ENCODE measurements around the gene SURF1. TPM values are rescaled to one million over a fixed set of nuclear protein-coding genes. Genes with fewer than 3 reads are reported as not detected.

The SURF1 gene
- total RNA-seq, 1 experiment from 2014 or later, result 57.7 TPM

DNA sequence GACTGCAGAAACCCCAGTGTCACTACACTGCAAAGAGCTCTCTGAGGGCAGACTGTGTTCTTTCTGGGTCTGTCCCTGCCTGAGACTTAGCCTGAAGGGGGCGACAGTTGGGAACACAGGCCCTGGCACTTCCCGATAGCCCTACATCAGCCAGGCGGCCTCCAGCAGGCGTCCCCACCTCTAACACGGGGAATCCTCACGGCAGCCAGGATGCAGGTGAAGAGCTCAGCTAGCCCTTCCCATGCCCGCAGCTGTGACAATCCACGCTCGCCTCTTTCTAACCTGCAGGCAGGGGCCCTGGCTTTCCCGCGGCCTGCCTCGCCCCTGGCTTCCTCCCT is 14.2 kb downstream of the SURF1 start:
- DNase-seq, result no peak
- no TSS peak for BruUV-seq (replicated peaks)
- H3K79me2 ChIP-seq (ENCODE audit: low read depth), result peaks cover 21% of the 10 kb centered on the region
- TF ChIP-seq CTCF (conservative IDR thresholded peaks at IDR 0.05) (no peak), EZH2 (IDR thresholded peaks at IDR 0.05; ENCODE audit: low read depth) (no peak)
- peaks cover 6% of the 10 kb centered on the region; the same call in 1 of the 2 replicates for H3K4me1 ChIP-seq (replicated peaks; ENCODE audit: insufficient read depth)
- H3K9me2 ChIP-seq (ENCODE audit: insufficient read depth), result no peaks in the 10 kb centered on the region
- no peak overlapping the region for H2AFZ ChIP-seq
- H3K27me3 ChIP-seq (ENCODE audit: insufficient read depth, low read depth), result no peaks in the 10 kb centered on the region
- H4K20me1 ChIP-seq (ENCODE audit: insufficient read depth), result peaks cover 8% of the 10 kb centered on the region
- H3K4me3 ChIP-seq, result no peak overlapping the region
- H3K9me3 ChIP-seq (ENCODE audit: insufficient read depth, low read depth), result no peaks in the 10 kb centered on the region
- ChIA-PET POLR2A (ENCODE audit: unreplicated experiment) (no interaction called here), CTCF (no interaction called here)
- H3K27ac ChIP-seq, result no peak overlapping the region
- H3K36me3 ChIP-seq (ENCODE audit: low read depth), result no peaks in the 10 kb centered on the region; the same call in 1 of the 2 replicates
- intact Hi-C loops (cut with micrococcal nuclease; ENCODE audit: unreplicated experiment), result no loop called here
- peaks cover 4% of the 10 kb centered on the region; the same call in 1 of the 2 replicates for H3F3A ChIP-seq (ENCODE audit: insufficient read depth, low read depth)
- H3K4me2 ChIP-seq, result no peak overlapping the region

- intact Hi-C loops (cut with micrococcal nuclease; ENCODE audit: unreplicated experiment), result no loop called here
- H3K4me2 ChIP-seq, result no peak overlapping the region
- no peak overlapping the region for H3K27ac ChIP-seq
- no peak for DNase-seq
- H2AFZ ChIP-seq, result no peak overlapping the region
- H3K4me1 ChIP-seq (replicated peaks; ENCODE audit: insufficient read depth), result peaks cover 4% of the 10 kb centered on the region; the same call in 1 of the 2 replicates
- TF ChIP-seq EZH2 (IDR thresholded peaks at IDR 0.05; ENCODE audit: low read depth), result no peak
- no peak for TF ChIP-seq CTCF (conservative IDR thresholded peaks at IDR 0.05)
- no peaks in the 10 kb centered on the region for H3K27me3 ChIP-seq (ENCODE audit: insufficient read depth, low read depth)
- H3K4me3 ChIP-seq, result no peak overlapping the region
- H4K20me1 ChIP-seq (ENCODE audit: insufficient read depth), result peaks cover 8% of the 10 kb centered on the region
- H3K79me2 ChIP-seq (ENCODE audit: low read depth), result peaks cover 16% of the 10 kb centered on the region
- H3K36me3 ChIP-seq (ENCODE audit: low read depth), result no peaks in the 10 kb centered on the region; the same call in 1 of the 2 replicates
- H3F3A ChIP-seq (ENCODE audit: insufficient read depth, low read depth), result peaks cover 6% of the 10 kb centered on the region; the same call in 1 of the 2 replicates
- POLR2A ChIA-PET (ENCODE audit: unreplicated experiment), result interaction anchor here (0.5 kb wide), 1 partner anchor 118 kb away, joined by 3 read pairs; no protein-coding TSS in a partner anchor
- BruUV-seq (replicated peaks), result no TSS peak
- CTCF ChIA-PET, result no interaction called here
- H3K9me2 ChIP-seq (ENCODE audit: insufficient read depth), result no peaks in the 10 kb centered on the region
- no peaks in the 10 kb centered on the region for H3K9me3 ChIP-seq (ENCODE audit: insufficient read depth, low read depth)
These were observed 14.8 kb downstream of the SURF1 start for GRCh38 chr9:133341369-133342068.

GRCh38 chr9:133340916-133341315 is 15.4 kb downstream of the SURF1 start:
- no peaks in the 10 kb centered on the region; the same call in 1 of the 2 replicates for H3K36me3 ChIP-seq (ENCODE audit: low read depth)
- ChIA-PET POLR2A (ENCODE audit: unreplicated experiment) (interaction anchor here (0.5 kb wide), 1 partner anchor 118 kb away, joined by 3 read pairs; no protein-coding TSS in a partner anchor), CTCF (no interaction called here)

More at GRCh38 chr9:133340916-133341315, 15.4 kb downstream of the SURF1 start:
- H3K27me3 ChIP-seq (ENCODE audit: insufficient read depth, low read depth), result no peaks in the 10 kb centered on the region
- intact Hi-C loops (cut with micrococcal nuclease; ENCODE audit: unreplicated experiment), result no loop called here
- TF ChIP-seq CTCF (conservative IDR thresholded peaks at IDR 0.05) (no peak), EZH2 (IDR thresholded peaks at IDR 0.05; ENCODE audit: low read depth) (no peak)
- no peak overlapping the region for H3K27ac ChIP-seq
- no peaks in the 10 kb centered on the region for H3K9me3 ChIP-seq (ENCODE audit: insufficient read depth, low read depth)
- H3K9me2 ChIP-seq (ENCODE audit: insufficient read depth), result no peaks in the 10 kb centered on the region
- peaks cover 10% of the 10 kb centered on the region for H3K79me2 ChIP-seq (ENCODE audit: low read depth)
- no peak for DNase-seq
- H3K4me3 ChIP-seq, result no peak overlapping the region
- H3F3A ChIP-seq (ENCODE audit: insufficient read depth, low read depth), result peaks cover 6% of the 10 kb centered on the region; the same call in 1 of the 2 replicates
- H3K4me1 ChIP-seq (replicated peaks; ENCODE audit: insufficient read depth), result no peaks in the 10 kb centered on the region
- no TSS peak for BruUV-seq (replicated peaks)
- no peak overlapping the region for H2AFZ ChIP-seq
- H3K4me2 ChIP-seq, result no peak overlapping the region
- peaks cover 2% of the 10 kb centered on the region; the same call in 1 of the 2 replicates for H4K20me1 ChIP-seq (ENCODE audit: insufficient read depth)

Measured in PC-9 (cell line).